K562 (cell line): ENCODE data around the gene SV2A. TPM values are rescaled to one million over a fixed set of nuclear protein-coding genes. Genes with fewer than 3 reads are reported as not detected.

ENCODE experiments used
- CHD1 ChIP-seq: fragments of 200-600 bp; sonication (generic); IDR thresholded peaks from one replicate; pipeline ENCODE4 v1.6.1; 2012; ENCODE audit warnings: mild to moderate bottlenecking, moderate library complexity, low read length, inconsistent platforms
- ETV6 ChIP-seq, 3 experiments: fragments of 150-350 bp in 1 of 3; sonication (generic) in 1 of 3; formaldehyde crosslinking in 1 of 3; IDR thresholded peaks; 2 replicates each; pipeline versions ENCODE4 v1.6.1 to v1.8.0; 2014 to 2022; ENCODE audit warnings: borderline replicate concordance in 2 of 3, low read depth in 2 of 3, antibody characterized with exemption in 1 of 3, low read length in 1 of 3, mild to moderate bottlenecking in 1 of 3, missing genetic modification reagents in 1 of 3
- HNRNPK ChIP-seq: fragments of 200-400 bp; formaldehyde crosslinking; IDR thresholded peaks from one replicate; pipeline ENCODE4 v1.6.1; 2018; ENCODE audit warnings: mild to moderate bottlenecking, low read depth, low read length; ENCODE audit not compliant: poor library complexity, severe bottlenecking
- KHSRP ChIP-seq: fragments of 450-650 bp; IDR thresholded peaks from 2 replicates; pipeline ENCODE4 v1.6.1; 2017
- NCOA2 ChIP-seq, 2 experiments: fragments of 450-650 bp; IDR thresholded peaks; 2 replicates each; pipeline ENCODE4 v1.6.1; 2018; ENCODE audit warnings: mild to moderate bottlenecking in 2 of 2, moderate library complexity in 1 of 2; ENCODE audit not compliant: partially characterized antibody in 2 of 2
- POLR2H ChIP-seq: IDR thresholded peaks from 2 replicates; pipeline ENCODE4 v1.6.1; 2016; ENCODE audit warnings: missing genetic modification characterization, low read depth, mild to moderate bottlenecking, control low read depth, missing compliant biosample characterization, moderate library complexity
- ZBTB7A ChIP-seq: IDR thresholded peaks from 2 replicates; pipeline ENCODE4 v1.6.1; 2011; ENCODE audit warnings: low read depth, mild to moderate bottlenecking, low read length, moderate library complexity, borderline replicate concordance; ENCODE audit not compliant: control insufficient read depth
- ZFP36 ChIP-seq: fragments of 150-350 bp; IDR thresholded peaks from 2 replicates; pipeline ENCODE4 v1.6.1; 2018; ENCODE audit warnings: low read length, low read depth; ENCODE audit not compliant: partially characterized antibody
- ZNF354B ChIP-seq: fragments of 250-450 bp; sonication (Bioruptor Pico); IDR thresholded peaks from 2 replicates; pipeline ENCODE4 v1.4.0; 2020
- polyA plus RNA-seq, 8 experiments: library from polyadenylated mRNA; depleted of rRNA in 4 of 8; stranded (reverse) in 5 of 8; unstranded in 3 of 8; fragments of >200 nt; fragmentation: Nextera tagmentation in 2 of 8; fragmentation: Illumina TruSeq in 1 of 8; extraction: Ambion mirVana in 2 of 8; extraction: Trizol in 1 of 8; gene quantifications; 2 replicates each; pipeline versions ENCODE4 v1.2.1 to v1.2.3, GENCODE V29; 2011 to 2014; ENCODE audit warnings: inconsistent platforms in 1 of 8, missing spikeins in 1 of 8
- total RNA-seq, 7 experiments: library from RNA; depleted of rRNA in 6 of 7; stranded (reverse); fragments of >200 nt in 6 of 7; fragmentation: Illumina TruSeq in 2 of 7; extraction: Trizol in 2 of 7; gene quantifications; 2 replicates each; pipeline versions ENCODE4 v1.2.1 to v1.2.3, GENCODE V29; 2011 to 2021; ENCODE audit warnings: low replicate concordance in 1 of 7
- TF ChIP-seq, protein P1 (sequence below): fragments of 200-600 bp; sonication (generic); IDR thresholded peaks from one replicate; pipeline ENCODE4 v1.6.1; 2012; ENCODE audit warnings: mild to moderate bottlenecking, low read depth, low read length, inconsistent platforms
- TF ChIP-seq, protein P2 (sequence below): sonication (generic); formaldehyde crosslinking; IDR thresholded peaks from 2 replicates; pipeline ENCODE4 v1.8.0; 2022; ENCODE audit warnings: mild to moderate bottlenecking, missing genetic modification reagents
- TF ChIP-seq, protein P3 (sequence below): fragments of 450-650 bp; IDR thresholded peaks from 2 replicates; pipeline ENCODE4 v1.6.1; 2017; ENCODE audit warnings: antibody characterized with exemption

Gene SV2A
- total and polyA plus RNA-seq, 9 of the 15 experiments (the other 6 are each of a cell fraction or from before 2014, with no cell fraction given): 0.07 to 0.22 (median 0.11) TPM; not detected in 1

DNA sequence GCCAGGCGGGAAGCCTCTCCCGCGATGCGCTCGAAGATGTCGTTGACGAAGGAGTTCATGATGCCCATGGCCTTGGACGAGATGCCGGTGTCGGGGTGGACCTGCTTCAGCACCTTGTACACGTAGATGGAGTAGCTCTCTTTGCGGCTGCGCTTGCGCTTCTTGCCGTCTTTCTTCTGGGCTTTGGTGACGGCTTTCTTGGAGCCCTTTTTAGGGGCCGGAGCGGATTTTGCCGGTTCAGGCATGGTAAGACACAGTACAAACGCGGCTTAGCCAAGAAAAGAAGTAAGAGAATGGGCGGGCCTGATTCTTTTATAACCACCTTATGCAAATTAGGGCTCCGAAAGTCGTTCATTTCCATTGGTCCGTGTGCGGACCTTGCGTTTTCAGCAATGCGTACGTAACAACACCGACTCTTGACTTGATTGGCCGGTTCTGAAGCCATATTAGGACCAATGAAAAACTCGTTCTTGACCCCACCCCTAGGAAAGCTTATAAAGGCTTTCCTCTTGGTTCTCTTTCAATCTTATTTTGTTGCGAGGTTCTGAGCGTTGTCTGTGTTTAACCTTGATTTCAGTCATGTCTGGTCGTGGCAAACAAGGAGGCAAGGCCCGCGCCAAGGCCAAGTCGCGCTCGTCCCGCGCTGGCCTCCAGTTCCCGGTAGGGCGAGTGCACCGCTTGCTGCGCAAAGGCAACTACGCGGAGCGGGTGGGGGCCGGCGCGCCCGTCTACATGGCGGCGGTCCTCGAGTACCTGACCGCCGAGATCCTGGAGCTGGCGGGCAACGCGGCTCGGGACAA is 31.0 kb downstream of the SV2A start (continued):
- TF ChIP-seq, protein P1, sequence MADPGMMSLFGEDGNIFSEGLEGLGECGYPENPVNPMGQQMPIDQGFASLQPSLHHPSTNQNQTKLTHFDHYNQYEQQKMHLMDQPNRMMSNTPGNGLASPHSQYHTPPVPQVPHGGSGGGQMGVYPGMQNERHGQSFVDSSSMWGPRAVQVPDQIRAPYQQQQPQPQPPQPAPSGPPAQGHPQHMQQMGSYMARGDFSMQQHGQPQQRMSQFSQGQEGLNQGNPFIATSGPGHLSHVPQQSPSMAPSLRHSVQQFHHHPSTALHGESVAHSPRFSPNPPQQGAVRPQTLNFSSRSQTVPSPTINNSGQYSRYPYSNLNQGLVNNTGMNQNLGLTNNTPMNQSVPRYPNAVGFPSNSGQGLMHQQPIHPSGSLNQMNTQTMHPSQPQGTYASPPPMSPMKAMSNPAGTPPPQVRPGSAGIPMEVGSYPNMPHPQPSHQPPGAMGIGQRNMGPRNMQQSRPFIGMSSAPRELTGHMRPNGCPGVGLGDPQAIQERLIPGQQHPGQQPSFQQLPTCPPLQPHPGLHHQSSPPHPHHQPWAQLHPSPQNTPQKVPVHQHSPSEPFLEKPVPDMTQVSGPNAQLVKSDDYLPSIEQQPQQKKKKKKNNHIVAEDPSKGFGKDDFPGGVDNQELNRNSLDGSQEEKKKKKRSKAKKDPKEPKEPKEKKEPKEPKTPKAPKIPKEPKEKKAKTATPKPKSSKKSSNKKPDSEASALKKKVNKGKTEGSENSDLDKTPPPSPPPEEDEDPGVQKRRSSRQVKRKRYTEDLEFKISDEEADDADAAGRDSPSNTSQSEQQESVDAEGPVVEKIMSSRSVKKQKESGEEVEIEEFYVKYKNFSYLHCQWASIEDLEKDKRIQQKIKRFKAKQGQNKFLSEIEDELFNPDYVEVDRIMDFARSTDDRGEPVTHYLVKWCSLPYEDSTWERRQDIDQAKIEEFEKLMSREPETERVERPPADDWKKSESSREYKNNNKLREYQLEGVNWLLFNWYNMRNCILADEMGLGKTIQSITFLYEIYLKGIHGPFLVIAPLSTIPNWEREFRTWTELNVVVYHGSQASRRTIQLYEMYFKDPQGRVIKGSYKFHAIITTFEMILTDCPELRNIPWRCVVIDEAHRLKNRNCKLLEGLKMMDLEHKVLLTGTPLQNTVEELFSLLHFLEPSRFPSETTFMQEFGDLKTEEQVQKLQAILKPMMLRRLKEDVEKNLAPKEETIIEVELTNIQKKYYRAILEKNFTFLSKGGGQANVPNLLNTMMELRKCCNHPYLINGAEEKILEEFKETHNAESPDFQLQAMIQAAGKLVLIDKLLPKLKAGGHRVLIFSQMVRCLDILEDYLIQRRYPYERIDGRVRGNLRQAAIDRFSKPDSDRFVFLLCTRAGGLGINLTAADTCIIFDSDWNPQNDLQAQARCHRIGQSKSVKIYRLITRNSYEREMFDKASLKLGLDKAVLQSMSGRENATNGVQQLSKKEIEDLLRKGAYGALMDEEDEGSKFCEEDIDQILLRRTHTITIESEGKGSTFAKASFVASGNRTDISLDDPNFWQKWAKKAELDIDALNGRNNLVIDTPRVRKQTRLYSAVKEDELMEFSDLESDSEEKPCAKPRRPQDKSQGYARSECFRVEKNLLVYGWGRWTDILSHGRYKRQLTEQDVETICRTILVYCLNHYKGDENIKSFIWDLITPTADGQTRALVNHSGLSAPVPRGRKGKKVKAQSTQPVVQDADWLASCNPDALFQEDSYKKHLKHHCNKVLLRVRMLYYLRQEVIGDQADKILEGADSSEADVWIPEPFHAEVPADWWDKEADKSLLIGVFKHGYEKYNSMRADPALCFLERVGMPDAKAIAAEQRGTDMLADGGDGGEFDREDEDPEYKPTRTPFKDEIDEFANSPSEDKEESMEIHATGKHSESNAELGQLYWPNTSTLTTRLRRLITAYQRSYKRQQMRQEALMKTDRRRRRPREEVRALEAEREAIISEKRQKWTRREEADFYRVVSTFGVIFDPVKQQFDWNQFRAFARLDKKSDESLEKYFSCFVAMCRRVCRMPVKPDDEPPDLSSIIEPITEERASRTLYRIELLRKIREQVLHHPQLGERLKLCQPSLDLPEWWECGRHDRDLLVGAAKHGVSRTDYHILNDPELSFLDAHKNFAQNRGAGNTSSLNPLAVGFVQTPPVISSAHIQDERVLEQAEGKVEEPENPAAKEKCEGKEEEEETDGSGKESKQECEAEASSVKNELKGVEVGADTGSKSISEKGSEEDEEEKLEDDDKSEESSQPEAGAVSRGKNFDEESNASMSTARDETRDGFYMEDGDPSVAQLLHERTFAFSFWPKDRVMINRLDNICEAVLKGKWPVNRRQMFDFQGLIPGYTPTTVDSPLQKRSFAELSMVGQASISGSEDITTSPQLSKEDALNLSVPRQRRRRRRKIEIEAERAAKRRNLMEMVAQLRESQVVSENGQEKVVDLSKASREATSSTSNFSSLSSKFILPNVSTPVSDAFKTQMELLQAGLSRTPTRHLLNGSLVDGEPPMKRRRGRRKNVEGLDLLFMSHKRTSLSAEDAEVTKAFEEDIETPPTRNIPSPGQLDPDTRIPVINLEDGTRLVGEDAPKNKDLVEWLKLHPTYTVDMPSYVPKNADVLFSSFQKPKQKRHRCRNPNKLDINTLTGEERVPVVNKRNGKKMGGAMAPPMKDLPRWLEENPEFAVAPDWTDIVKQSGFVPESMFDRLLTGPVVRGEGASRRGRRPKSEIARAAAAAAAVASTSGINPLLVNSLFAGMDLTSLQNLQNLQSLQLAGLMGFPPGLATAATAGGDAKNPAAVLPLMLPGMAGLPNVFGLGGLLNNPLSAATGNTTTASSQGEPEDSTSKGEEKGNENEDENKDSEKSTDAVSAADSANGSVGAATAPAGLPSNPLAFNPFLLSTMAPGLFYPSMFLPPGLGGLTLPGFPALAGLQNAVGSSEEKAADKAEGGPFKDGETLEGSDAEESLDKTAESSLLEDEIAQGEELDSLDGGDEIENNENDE: no peak
- TF ChIP-seq POLR2H (tag) (peak; percentile 99), ZNF354B (CRISPR knock-in tag) (no peak), ETV6 (IDR thresholded peaks at IDR 0.05; ENCODE audit: borderline replicate concordance in 1 of 2, low read depth in 2 of 2, low read length in 1 of 2) (no peak), ETV6 (CRISPR knock-in tag; IDR thresholded peaks at IDR 0.05; ENCODE audit: borderline replicate concordance) (0 out of 2 replicates have a peak, but pooled peaks have one; percentile 64), NCOA2 (IDR thresholded peaks at IDR 0.05; ENCODE audit: partially characterized antibody in 2 of 2) (no peak), CHD1 (peak; percentile 93), KHSRP (no peak), HNRNPK (no peak), ZBTB7A (no peak), ZFP36 (no peak)
- TF ChIP-seq, protein P2, sequence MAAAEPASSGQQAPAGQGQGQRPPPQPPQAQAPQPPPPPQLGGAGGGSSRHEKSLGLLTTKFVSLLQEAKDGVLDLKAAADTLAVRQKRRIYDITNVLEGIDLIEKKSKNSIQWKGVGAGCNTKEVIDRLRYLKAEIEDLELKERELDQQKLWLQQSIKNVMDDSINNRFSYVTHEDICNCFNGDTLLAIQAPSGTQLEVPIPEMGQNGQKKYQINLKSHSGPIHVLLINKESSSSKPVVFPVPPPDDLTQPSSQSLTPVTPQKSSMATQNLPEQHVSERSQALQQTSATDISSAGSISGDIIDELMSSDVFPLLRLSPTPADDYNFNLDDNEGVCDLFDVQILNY: peak; percentile 71; the same call in 1 of the 2 replicates
- TF ChIP-seq, protein P3, sequence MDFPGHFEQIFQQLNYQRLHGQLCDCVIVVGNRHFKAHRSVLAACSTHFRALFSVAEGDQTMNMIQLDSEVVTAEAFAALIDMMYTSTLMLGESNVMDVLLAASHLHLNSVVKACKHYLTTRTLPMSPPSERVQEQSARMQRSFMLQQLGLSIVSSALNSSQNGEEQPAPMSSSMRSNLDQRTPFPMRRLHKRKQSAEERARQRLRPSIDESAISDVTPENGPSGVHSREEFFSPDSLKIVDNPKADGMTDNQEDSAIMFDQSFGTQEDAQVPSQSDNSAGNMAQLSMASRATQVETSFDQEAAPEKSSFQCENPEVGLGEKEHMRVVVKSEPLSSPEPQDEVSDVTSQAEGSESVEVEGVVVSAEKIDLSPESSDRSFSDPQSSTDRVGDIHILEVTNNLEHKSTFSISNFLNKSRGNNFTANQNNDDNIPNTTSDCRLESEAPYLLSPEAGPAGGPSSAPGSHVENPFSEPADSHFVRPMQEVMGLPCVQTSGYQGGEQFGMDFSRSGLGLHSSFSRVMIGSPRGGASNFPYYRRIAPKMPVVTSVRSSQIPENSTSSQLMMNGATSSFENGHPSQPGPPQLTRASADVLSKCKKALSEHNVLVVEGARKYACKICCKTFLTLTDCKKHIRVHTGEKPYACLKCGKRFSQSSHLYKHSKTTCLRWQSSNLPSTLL: peak; percentile 40
